Thyroid gland (tissue), 4 donors: ENCODE data around the gene CABP4. TPM values are rescaled to one million over a fixed set of nuclear protein-coding genes. Genes with fewer than 3 reads are reported as not detected.

ENCODE experiments used
- DNase-seq, 2 donors: peaks; one replicate each; pipeline ENCODE4 v3.0.0-alpha.2; 2019
- H3K27ac ChIP-seq, 3 donors: fragments of 200-600 bp; sonication (generic); 1 replicate in 2 of 3; 2 replicates in 1 of 3; pipeline ENCODE4 v1.5.1; 2016 to 2019; ENCODE audit warnings: mild to moderate bottlenecking in 1 of 3, moderate library complexity in 1 of 3
- H3K27me3 ChIP-seq: fragments of 200-600 bp; sonication (generic); one replicate; pipeline ENCODE4 v1.5.1; 2019
- H3K36me3 ChIP-seq, 2 donors: fragments of 200-600 bp; sonication (generic); one replicate each; pipeline ENCODE4 v1.5.1; 2016 to 2019
- H3K4me1 ChIP-seq, 2 donors: fragments of 200-600 bp; sonication (generic); one replicate each; pipeline ENCODE4 v1.5.1; 2017 to 2019
- H3K4me3 ChIP-seq, 3 donors: fragments of 200-600 bp; sonication (generic); replicated peaks in 1 of 3; 1 replicate in 2 of 3; 2 replicates in 1 of 3; pipeline ENCODE4 v1.5.1; 2016; ENCODE audit warnings: mild to moderate bottlenecking in 1 of 3
- H3K9me3 ChIP-seq: fragments of 200-600 bp; sonication (generic); one replicate; pipeline ENCODE4 v1.5.1; 2017
- POLR2A ChIP-seq, 2 donors: fragments of 450-650 bp; IDR thresholded peaks; one replicate each; pipeline ENCODE4 v1.6.1; 2017; ENCODE audit warnings: antibody characterized with exemption in 2 of 2, mild to moderate bottlenecking in 2 of 2, moderate library complexity in 1 of 2
- WGBS, 2 donors: methylation state at CpG; one replicate each; pipeline ENCODE4 v1.1.5; 2017; 5-methylcytosine and 5-hydroxymethylcytosine counted together
- intact Hi-C: fragments of 100-400 bp; cut with DNase I; formaldehyde crosslinking; loops from one replicate; pipeline ENCODE4 v1.15.1; 2023
- total RNA-seq, 4 donors: library from RNA; depleted of rRNA; stranded (reverse); fragments of >200 nt; gene quantifications; one replicate each; pipeline ENCODE4 v1.2.3, GENCODE V29; 2016
- TF ChIP-seq, protein P1 (sequence below), 6 experiments: fragments of 200-600 bp in 3 of 6; fragments of 450-650 bp in 3 of 6; sonication (generic) in 3 of 6; IDR thresholded peaks; one replicate each; pipeline ENCODE4 v1.5.1; 2016 to 2019; ENCODE audit warnings: antibody characterized with exemption in 6 of 6, mild to moderate bottlenecking in 2 of 6, inconsistent platforms in 1 of 6, moderate library complexity in 1 of 6

Gene CABP4
- total RNA-seq, 4 donors from 2014 or later: 0.33 to 6.4 (median 0.39) TPM; not detected in 1

- intact Hi-C loops: no loop called here
Observed at GRCh38 chr11:67415501-67416304, 39.5 kb upstream of the CABP4 start, which contains the start of gene CARNS1. CARNS1 (plus strand) TSS chr11:67415678; CDS start chr11:67416200, 522 bp downstream.

GRCh38 chr11:67416416-67417335 lies 38.5 kb upstream of the CABP4 start:
- peak; percentile 68 for DNase-seq
- intact Hi-C loops: no loop called here
- Histone ChIP-seq H3K36me3 (no peaks in the 10 kb centered on the region), H3K4me1 (peaks cover 16 to 74% of the 10 kb centered on the region in 2 donors), H3K27me3 (no peaks in the 10 kb centered on the region), H3K9me3 (no peaks in the 10 kb centered on the region), H3K4me3 (no peak overlapping the region), H3K27ac (peak overlapping the region in 2 of 3 donors; percentile 43 to 75)
- no peak for TF ChIP-seq POLR2A (IDR thresholded peaks at IDR 0.05)
- TF ChIP-seq, protein P1, sequence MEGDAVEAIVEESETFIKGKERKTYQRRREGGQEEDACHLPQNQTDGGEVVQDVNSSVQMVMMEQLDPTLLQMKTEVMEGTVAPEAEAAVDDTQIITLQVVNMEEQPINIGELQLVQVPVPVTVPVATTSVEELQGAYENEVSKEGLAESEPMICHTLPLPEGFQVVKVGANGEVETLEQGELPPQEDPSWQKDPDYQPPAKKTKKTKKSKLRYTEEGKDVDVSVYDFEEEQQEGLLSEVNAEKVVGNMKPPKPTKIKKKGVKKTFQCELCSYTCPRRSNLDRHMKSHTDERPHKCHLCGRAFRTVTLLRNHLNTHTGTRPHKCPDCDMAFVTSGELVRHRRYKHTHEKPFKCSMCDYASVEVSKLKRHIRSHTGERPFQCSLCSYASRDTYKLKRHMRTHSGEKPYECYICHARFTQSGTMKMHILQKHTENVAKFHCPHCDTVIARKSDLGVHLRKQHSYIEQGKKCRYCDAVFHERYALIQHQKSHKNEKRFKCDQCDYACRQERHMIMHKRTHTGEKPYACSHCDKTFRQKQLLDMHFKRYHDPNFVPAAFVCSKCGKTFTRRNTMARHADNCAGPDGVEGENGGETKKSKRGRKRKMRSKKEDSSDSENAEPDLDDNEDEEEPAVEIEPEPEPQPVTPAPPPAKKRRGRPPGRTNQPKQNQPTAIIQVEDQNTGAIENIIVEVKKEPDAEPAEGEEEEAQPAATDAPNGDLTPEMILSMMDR (IDR thresholded peaks at IDR 0.05): no peak
- WGBS, 2 donors: 47 to 50% methylated on average over 17 to 21 of the region's 21 CpGs

More at GRCh38 chr11:67415501-67416304, 39.5 kb upstream of the CABP4 start, which contains the start of gene CARNS1:
- 0 to 8% methylated on average over 6 to 16 of the region's 67 CpGs for WGBS, 2 donors
- peak within 1 kb of the TSS in 1 of 3 donors; percentile 35 for H3K4me3 ChIP-seq
- peak in 1 of 2 donors; percentile 20 for TF ChIP-seq POLR2A (IDR thresholded peaks at IDR 0.05)
- TF ChIP-seq, protein P1 (IDR thresholded peaks at IDR 0.05): no peak
- no peaks in the 10 kb centered on the region for H3K27me3 ChIP-seq
- H3K4me1 ChIP-seq: peaks cover 16 to 78% of the 10 kb centered on the region in 2 donors
- H3K9me3 ChIP-seq: no peaks in the 10 kb centered on the region
- H3K36me3 ChIP-seq: no peaks in the 10 kb centered on the region
- peak within 1 kb of the TSS; percentile 43 to 75 (median 44) for H3K27ac ChIP-seq
- DNase-seq: peak; percentile 54 to 65

GRCh38 chr11:67417425-67417824 lies 37.7 kb upstream of the CABP4 start:
- Histone ChIP-seq H3K36me3 (no peaks in the 10 kb centered on the region), H3K4me3 (no peak overlapping the region), H3K4me1 (peaks cover 16 to 67% of the 10 kb centered on the region in 2 donors), H3K9me3 (no peaks in the 10 kb centered on the region), H3K27ac (peak overlapping the region in 1 of 3 donors; percentile 45), H3K27me3 (no peaks in the 10 kb centered on the region)
- DNase-seq: no peak
- intact Hi-C loops: no loop called here
- TF ChIP-seq POLR2A (IDR thresholded peaks at IDR 0.05): no peak
- TF ChIP-seq, protein P1 (IDR thresholded peaks at IDR 0.05): no peak
- WGBS, 2 donors: 79 to 96% methylated on average over 2 to 3 of the region's 12 CpGs

DNA sequence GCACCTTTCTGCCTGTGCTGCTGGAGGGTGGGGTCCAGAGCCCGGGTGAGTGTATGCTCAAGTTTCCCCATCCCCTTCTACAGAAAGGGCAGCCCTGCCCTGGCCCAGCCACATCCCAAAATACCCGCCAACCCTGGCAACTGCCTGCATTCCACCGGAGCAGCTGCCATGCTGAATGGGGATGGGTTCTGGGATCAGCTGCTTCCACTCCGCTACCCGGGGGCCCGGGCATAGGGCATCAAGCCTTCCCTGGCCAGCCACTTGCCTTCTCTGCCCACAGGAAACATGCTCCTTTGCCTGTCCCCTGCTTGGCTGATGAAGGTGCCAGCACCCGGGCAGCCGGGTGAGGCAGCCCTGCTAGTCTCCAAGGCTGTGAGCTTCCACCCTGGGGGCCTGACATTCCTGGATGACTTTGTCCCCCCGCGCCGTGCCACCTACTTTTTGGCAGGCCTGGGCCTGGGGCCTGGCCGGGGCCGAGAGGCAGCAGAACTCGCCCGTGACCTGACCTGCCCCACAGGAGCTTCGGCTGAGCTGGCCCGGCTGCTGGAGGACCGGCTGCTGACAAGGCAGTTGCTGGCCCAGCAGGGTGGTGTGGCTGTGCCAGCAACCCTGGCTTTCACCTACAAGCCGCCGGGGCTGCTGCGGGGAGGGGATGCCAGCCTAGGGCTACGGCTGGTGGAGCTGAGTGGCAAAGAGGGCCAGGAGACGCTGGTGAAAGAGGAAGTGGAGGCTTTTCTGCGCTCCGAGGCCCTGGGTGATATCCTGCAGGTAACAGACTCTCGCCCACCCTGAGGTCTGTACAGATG lies 36.5 kb upstream of the CABP4 start:
- Histone ChIP-seq H3K4me3 (no peak overlapping the region), H3K4me1 (peaks cover 16 to 62% of the 10 kb centered on the region in 2 donors), H3K9me3 (no peaks in the 10 kb centered on the region), H3K27ac (peak overlapping the region in 1 of 3 donors; percentile 44), H3K36me3 (no peaks in the 10 kb centered on the region), H3K27me3 (no peaks in the 10 kb centered on the region)
- WGBS, 2 donors: 63 to 81% methylated on average over 13 to 16 of the region's 26 CpGs
- intact Hi-C loops: no loop called here
- DNase-seq: peak; percentile 54 to 71
- no peak for TF ChIP-seq POLR2A (IDR thresholded peaks at IDR 0.05)
- TF ChIP-seq, protein P1 (IDR thresholded peaks at IDR 0.05): no peak
